ENCODE data around the gene PLA2G4C. TPM values are rescaled to one million over a fixed set of nuclear protein-coding genes. Genes with fewer than 3 reads are reported as not detected.

Gene PLA2G4C
- total RNA-seq, 1 donor from 2014 or later: 7.1 TPM

DNA sequence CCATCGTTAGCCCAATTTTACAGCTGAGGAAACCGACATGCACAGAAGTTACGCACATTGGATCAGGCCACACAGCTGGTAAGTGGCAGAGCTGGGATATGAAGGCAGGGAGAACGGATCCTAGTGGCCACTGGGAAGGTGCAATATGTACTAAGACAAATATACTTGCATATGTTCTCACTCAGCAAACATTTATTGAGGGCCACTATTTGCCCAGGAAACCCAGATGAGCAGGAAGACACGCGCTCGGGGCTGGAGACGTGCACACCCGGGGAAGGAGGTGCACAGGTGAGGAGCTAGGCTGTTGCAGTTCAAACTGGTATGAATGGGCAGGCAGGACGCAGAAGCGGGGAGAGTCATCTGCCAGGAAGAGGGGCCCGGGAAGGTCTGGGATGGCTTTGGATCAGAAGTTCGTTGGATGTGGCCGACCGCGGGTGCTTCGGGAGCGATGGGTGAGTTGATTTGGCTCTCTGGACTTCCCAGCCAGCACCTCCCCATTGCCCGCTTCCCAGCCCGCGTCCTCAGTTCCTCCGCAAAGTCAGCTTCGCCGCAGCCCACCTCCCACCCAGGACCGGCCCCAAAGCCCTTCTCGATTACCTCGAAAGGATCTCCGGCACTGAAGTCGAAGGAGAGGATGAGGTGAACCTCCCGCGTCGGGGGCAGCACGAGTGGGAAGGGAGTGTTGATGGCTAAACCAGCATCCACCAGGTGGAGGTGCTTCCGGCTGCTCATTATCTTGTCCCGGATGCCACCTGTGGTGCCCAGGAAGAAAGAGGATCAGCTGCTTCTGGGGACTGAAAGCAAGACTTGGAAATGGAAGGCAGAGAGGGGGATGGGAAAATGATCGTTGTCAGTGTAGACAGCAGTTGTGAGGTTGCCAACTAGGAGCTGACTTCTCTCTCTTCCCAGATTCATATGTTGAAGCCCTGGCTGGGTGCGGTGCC is 48.9 kb downstream of the PLA2G4C start:
- DNase-seq (ENCODE audit: low spot score): no peak

- DNase-seq (ENCODE audit: low spot score): no peak
Measured at GRCh38 chr19:48060381-48060780, 50.2 kb downstream of the PLA2G4C start.

DNA sequence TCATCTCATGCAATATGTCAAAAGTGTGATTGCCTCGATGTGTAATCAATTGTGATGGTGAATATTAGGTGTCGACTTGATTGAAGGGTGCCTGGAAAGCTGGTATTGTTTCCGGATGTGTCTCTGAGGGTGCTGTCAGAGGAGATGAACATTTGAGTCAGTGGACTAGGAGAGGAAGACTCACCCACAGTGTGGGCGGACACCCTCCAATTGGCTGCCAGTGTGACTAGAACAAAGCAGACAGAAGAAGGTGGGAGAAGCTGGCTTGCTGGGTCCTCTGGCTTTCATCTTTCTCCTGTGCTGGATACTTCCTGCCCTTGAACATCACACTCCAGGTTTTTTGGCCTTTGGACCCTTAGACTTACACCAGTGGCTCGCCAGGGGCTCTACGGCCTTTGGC is 51.3 kb downstream of the PLA2G4C start:
- DNase-seq (ENCODE audit: low spot score): no peak

- no peak for DNase-seq (ENCODE audit: low spot score)
Measured at GRCh38 chr19:48053856-48054255, 56.8 kb downstream of the PLA2G4C start.

GRCh38 chr19:48053076-48053475 is 57.5 kb downstream of the PLA2G4C start:
- no peak for DNase-seq (ENCODE audit: low spot score)

DNA sequence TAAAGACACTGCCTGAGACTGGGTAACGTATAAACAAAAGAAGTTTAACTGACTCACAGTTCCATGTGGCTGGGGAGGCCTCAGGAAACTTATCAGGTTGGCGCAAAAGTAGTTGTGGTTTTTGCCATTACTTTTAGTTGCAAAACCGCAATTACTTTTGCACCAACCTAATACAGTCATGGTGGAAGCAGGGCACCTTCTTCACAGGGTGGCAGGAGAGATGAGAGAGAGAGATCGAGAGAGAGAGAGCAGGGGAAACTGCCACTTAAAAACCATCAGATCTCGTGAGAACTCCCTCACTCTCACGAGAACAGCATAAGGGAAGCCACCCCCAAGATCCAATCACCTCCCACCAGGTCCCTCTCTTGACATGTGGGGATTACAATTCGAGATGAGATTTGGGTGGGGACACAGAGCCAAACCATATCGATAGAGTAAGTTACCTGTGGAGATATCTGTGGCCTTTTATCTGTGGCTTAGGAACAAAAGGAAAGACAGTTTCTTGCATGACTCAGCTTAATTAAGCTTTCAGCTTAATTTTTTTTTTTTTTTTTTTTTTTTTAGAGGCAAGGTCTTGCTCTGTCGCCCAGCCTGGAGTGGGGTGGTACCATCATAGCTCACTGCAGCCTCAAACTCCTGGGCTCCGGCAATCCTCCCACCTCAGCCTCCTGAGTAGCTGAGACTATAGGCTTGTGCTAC is 59.1 kb downstream of the PLA2G4C start:
- no peak for DNase-seq (ENCODE audit: low spot score)

DNA sequence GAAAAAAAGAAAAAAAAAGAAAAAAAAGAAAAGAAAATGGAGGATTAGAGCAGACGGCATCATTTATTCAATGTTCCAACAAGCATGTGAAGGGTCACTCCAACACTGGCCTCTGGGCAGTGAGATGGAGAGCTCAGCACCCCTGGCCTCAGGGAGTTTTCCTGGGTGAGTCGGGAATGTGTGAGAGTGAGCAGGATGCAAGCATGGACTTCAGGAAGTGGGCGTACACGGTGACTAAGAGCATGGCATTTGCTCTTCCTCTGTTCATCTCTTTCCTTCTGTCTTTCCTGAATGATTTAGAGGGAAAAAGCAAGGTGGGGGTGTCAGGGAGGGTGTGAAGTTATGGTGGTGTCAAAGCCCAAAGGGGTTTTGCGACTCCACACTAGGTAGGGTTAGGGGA is 66.1 kb downstream of the PLA2G4C start:
- no peak for DNase-seq (ENCODE audit: low spot score)

DNA sequence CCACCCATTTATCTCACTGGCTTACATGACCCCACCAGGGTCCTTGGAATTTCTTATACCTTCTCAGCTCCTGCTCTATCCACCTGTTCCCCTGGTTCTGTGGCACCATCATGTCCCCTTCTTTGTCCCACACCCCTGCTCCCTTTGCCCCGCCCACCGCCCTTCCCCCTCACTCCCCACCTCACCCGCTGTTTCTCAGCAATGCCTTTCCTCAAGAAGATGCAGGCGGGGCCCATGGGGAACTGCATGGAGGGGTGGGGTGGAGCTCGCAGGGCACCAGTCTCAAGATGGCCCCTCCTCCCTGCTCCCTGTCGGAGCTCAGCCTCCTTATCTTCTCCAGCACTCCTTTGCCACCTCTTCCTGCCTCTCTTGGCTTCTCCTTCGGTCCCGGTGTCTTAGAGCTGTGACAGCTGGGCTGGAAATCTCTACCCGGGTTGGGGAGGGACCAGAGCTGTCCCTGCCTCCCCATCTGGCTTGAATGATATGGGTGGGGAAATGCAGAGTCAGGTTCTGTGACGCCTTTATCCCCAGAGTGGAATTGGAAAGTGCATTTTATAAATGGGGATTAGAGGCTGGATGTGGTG is 66.8 kb downstream of the PLA2G4C start, which contains the start of gene CABP5:
CABP5 (minus strand) TSS at position 405 of the 584 bp plus-strand sequence; CDS start at position 248, 157 bp downstream.
- DNase-seq (ENCODE audit: low spot score): no peak

DNA sequence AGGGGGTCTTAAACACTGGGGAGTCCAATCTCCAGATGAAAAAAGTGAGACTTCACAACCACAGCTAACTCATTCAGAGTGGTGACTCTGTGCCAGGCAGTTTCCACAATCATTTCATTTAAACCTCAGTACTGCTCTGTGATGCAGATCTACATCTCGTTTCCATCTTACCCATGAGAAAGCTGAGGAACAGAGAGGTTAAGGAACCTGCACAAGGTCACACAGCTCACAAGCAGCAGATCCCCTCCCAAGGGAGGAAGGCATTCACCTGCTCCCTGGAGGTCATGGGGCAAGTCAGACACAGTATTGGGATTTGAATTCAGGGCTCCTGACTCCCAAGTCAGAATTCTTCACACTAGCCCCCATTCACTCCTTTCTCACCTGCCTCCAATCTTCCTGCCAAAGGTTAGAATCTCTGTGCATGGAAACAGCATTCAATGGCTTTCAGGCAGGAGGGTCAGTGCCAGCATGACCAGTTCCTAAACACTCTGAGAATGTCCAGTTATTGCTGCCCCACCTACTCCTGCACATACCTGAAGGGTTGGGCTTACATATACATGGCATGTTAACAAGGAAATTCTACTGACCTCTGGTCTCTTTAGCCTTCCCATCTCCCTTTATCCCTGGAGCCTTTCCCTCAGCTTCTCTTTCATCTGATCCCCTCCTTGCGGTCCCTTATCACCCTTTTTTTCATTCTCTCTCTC is 68.6 kb downstream of the PLA2G4C start:
- no peak for DNase-seq (ENCODE audit: low spot score)

GRCh38 chr19:48036765-48037164 is 73.9 kb downstream of the PLA2G4C start:
- no peak for DNase-seq (ENCODE audit: low spot score)

- no peak for DNase-seq (ENCODE audit: low spot score)
Measured at GRCh38 chr19:48033604-48034003, 77.0 kb downstream of the PLA2G4C start.

GRCh38 chr19:48030073-48030472 is 80.5 kb downstream of the PLA2G4C start:
- DNase-seq (ENCODE audit: low spot score): no peak

GRCh38 chr19:48029431-48029830 is 81.2 kb downstream of the PLA2G4C start:
- no peak for DNase-seq (ENCODE audit: low spot score)

DNA sequence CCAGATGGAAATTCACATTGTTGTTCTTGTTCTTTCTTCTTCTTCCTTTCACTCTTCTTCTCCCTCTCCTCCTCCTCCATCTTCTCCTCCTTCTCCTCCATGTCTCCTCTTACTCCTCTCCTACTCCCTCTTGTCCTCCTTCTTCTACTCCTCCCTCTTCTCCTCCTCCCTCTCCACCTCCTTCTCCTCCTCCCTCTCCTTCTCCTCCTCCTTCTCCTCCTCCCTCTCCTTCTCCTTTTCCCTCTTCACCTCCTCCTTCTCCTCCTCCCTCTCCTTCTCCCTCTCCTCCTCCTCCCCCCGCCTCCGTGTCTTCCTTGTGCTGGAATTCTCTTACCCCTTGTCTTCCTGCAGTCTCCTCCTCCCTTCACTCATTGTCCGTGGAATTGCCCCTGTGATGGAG is 85.1 kb downstream of the PLA2G4C start:
- no peak for DNase-seq (ENCODE audit: low spot score)

GRCh38 chr19:48023518-48023917 is 87.1 kb downstream of the PLA2G4C start:
- no peak for DNase-seq (ENCODE audit: low spot score)

GRCh38 chr19:48023011-48023410 is 87.6 kb downstream of the PLA2G4C start:
- no peak for DNase-seq (ENCODE audit: low spot score)

- DNase-seq (ENCODE audit: low spot score): no peak
Measured at GRCh38 chr19:48020686-48021085, 89.9 kb downstream of the PLA2G4C start.

DNA sequence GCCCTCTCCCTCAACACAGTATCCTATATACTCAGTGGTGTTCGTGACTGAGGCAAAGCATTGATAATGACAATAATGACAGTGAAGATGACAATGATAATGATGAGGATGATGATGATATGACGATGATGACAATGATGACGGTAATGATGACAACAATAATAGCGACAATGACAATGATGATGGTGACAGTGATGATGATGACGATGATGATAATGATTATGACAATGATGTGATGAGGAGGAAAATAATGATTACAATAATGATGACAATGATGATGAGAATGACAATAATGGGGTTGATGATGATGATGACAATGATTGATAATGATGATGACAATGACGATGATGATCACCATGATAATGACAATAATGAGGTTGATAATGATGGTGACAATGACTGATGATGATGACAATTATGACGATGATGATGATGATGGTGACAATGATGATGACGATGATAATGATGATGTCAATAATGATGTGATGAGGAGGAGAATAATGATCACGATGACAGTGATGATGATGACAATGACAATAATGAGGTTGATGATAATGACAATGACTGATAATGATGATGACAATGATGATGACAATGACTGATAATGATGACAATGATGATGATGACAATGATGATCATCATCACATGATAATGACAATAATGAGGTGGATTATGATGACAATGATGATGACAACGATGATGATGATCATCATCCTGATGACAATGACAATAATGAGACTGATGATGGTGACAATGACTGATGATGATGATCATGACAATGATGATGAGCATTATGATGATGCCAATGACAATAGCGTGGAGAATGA is 99.5 kb downstream of the PLA2G4C start:
- no peak for DNase-seq (ENCODE audit: low spot score)

- DNase-seq (ENCODE audit: low spot score): no peak
Measured at GRCh38 chr19:48006762-48007161, 103.9 kb downstream of the PLA2G4C start.

- DNase-seq (ENCODE audit: low spot score): no peak
Measured at GRCh38 chr19:48004236-48004635, 106.4 kb downstream of the PLA2G4C start.
